Mesenchymal stem cell (in vitro differentiated cells and primary cell): ENCODE measurements around the gene NME7.

ENCODE experiments used
- DNase-seq: peaks from one replicate; pipeline ENCODE4 v3.0.0-alpha.2; 2013
- H2AFZ ChIP-seq: one replicate; pipeline ENCODE4 v1.6.1; 2013; ENCODE audit warnings: low read depth, mild to moderate bottlenecking, control low read depth, inconsistent platforms, low read length, moderate library complexity
- H2AK5ac ChIP-seq: 2 replicates; pipeline ENCODE4 v1.6.1; 2013; ENCODE audit warnings: low read length, moderate library complexity, mild to moderate bottlenecking, inconsistent platforms; ENCODE audit not compliant: severe bottlenecking
- H2BK120ac ChIP-seq: one replicate; pipeline ENCODE4 v1.6.1; 2013; ENCODE audit warnings: low read depth, mild to moderate bottlenecking, inconsistent platforms, low read length, moderate library complexity
- H2BK12ac ChIP-seq, 2 experiments: one replicate each; pipeline ENCODE4 v1.6.1; 2013; ENCODE audit warnings: inconsistent platforms in 2 of 2, low read length in 2 of 2, mild to moderate bottlenecking in 2 of 2, moderate library complexity in 2 of 2, control low read depth in 1 of 2
- H2BK15ac ChIP-seq: one replicate; pipeline ENCODE4 v1.6.1; 2013; ENCODE audit warnings: mild to moderate bottlenecking, low read depth, inconsistent platforms; ENCODE audit not compliant: poor library complexity, severe bottlenecking
- H2BK5ac ChIP-seq: 2 replicates; pipeline ENCODE4 v1.6.1; 2013; ENCODE audit warnings: low read depth, mild to moderate bottlenecking, low read length, control low read depth, inconsistent platforms; ENCODE audit not compliant: poor library complexity, severe bottlenecking
- H3K14ac ChIP-seq, 2 experiments: one replicate each; pipeline ENCODE4 v1.6.1; 2013; ENCODE audit warnings: inconsistent platforms in 2 of 2, low read length in 2 of 2, control low read depth in 1 of 2, mild to moderate bottlenecking in 1 of 2, moderate library complexity in 1 of 2
- H3K18ac ChIP-seq, 2 experiments: one replicate each; pipeline ENCODE4 v1.6.1; 2013; ENCODE audit warnings: inconsistent platforms in 2 of 2, low read length in 2 of 2, control low read depth in 1 of 2, low read depth in 1 of 2, mild to moderate bottlenecking in 1 of 2
- H3K23ac ChIP-seq, 2 experiments: one replicate each; pipeline ENCODE4 v1.6.1; 2013; ENCODE audit warnings: inconsistent platforms in 2 of 2, low read length in 2 of 2, mild to moderate bottlenecking in 2 of 2, moderate library complexity in 2 of 2, control low read depth in 1 of 2
- H3K27ac ChIP-seq: 2 replicates; pipeline ENCODE4 v1.5.1; 2013; ENCODE audit warnings: mild to moderate bottlenecking, moderate library complexity, low read length, control low read depth, inconsistent platforms; ENCODE audit not compliant: poor library complexity, severe bottlenecking
- H3K27me3 ChIP-seq, 2 experiments: 2 replicates each; pipeline versions ENCODE4 v1.6.1 to v1.7.0; 2013; ENCODE audit warnings: low read length in 2 of 2, mild to moderate bottlenecking in 2 of 2, moderate library complexity in 2 of 2, control low read depth in 1 of 2, inconsistent platforms in 1 of 2; ENCODE audit not compliant: control insufficient read depth in 1 of 2, insufficient read depth in 1 of 2
- H3K36me3 ChIP-seq, 2 experiments: 2 replicates each; pipeline versions ENCODE4 v1.6.1 to v1.7.0; 2013; ENCODE audit warnings: low read length in 2 of 2, control low read depth in 1 of 2, inconsistent platforms in 1 of 2, low read depth in 1 of 2, mild to moderate bottlenecking in 1 of 2; ENCODE audit not compliant: insufficient read depth in 2 of 2, control insufficient read depth in 1 of 2
- H3K4ac ChIP-seq, 2 experiments: one replicate each; pipeline ENCODE4 v1.6.1; 2013; ENCODE audit warnings: inconsistent platforms in 2 of 2, low read length in 2 of 2, mild to moderate bottlenecking in 2 of 2, moderate library complexity in 2 of 2, control low read depth in 1 of 2, low read depth in 1 of 2
- H3K4me1 ChIP-seq: 2 replicates; pipeline ENCODE4 v1.6.1; 2013; ENCODE audit warnings: low read depth, low read length, control low read depth; ENCODE audit not compliant: control insufficient read depth, insufficient read depth
- H3K4me2 ChIP-seq: 2 replicates; pipeline ENCODE4 v1.6.1; 2013; ENCODE audit warnings: low read length, mild to moderate bottlenecking, inconsistent platforms; ENCODE audit not compliant: poor library complexity, severe bottlenecking
- H3K4me3 ChIP-seq, 2 experiments: 2 replicates each; pipeline versions ENCODE4 v1.5.1 to v1.7.0; 2013; ENCODE audit warnings: low read length in 2 of 2, mild to moderate bottlenecking in 2 of 2, control low read depth in 1 of 2, low read depth in 1 of 2; ENCODE audit not compliant: insufficient read depth in 1 of 2
- H3K79me1 ChIP-seq: replicated peaks from 2 replicates; pipeline ENCODE4 v1.6.1; 2013; ENCODE audit warnings: mild to moderate bottlenecking, control low read depth, low read length, inconsistent platforms; ENCODE audit not compliant: poor library complexity, severe bottlenecking
- H3K9ac ChIP-seq: 2 replicates; pipeline ENCODE4 v1.7.0; 2013; ENCODE audit warnings: mild to moderate bottlenecking, low read length, moderate library complexity
- H3K9me3 ChIP-seq: 2 replicates; pipeline ENCODE4 v1.7.0; 2013; ENCODE audit warnings: mild to moderate bottlenecking, low read length; ENCODE audit not compliant: control insufficient read depth
- H4K8ac ChIP-seq: one replicate; pipeline ENCODE4 v1.6.1; 2013; ENCODE audit warnings: inconsistent platforms, mild to moderate bottlenecking, low read length, moderate library complexity
- H4K91ac ChIP-seq: one replicate; pipeline ENCODE4 v1.6.1; 2013; ENCODE audit warnings: mild to moderate bottlenecking, low read length, inconsistent platforms
- WGBS: methylation state at CpG from one replicate; pipeline ENCODE4 v1.1.7; 2013; ENCODE audit warnings: mixed read lengths; 5-methylcytosine and 5-hydroxymethylcytosine counted together

NME7 gene

GRCh38 chr1:169360415-169360814 lies 7.2 kb downstream of the NME7 start:
- H3K9ac ChIP-seq = no peak overlapping the region
- H3K79me1 ChIP-seq = peaks cover 13% of the 10 kb centered on the region
- H3K4me1 ChIP-seq = peaks cover 2% of the 10 kb centered on the region
- WGBS = 89% methylated on average over 1 of the region's 1 CpG
- H2BK5ac ChIP-seq = no peak overlapping the region
- H3K18ac ChIP-seq = peak overlapping the region in 1 of 2 experiments; percentile 37
- no peak overlapping the region for H3K27ac ChIP-seq
- no peak overlapping the region for H2BK15ac ChIP-seq
- H4K8ac ChIP-seq = peak overlapping the region; percentile 12
- no peak overlapping the region for H2AFZ ChIP-seq
- H3K36me3 ChIP-seq = no peaks in the 10 kb centered on the region
- no peak overlapping the region for H3K4me3 ChIP-seq
- H3K14ac ChIP-seq = no peak overlapping the region
- H3K23ac ChIP-seq = no peak overlapping the region
- H3K27me3 ChIP-seq = no peaks in the 10 kb centered on the region
- H2AK5ac ChIP-seq = no peak overlapping the region
- no peak overlapping the region for H2BK12ac ChIP-seq
- no peak overlapping the region for H3K4ac ChIP-seq
- no peaks in the 10 kb centered on the region for H3K9me3 ChIP-seq
- no peak for DNase-seq
- no peak overlapping the region for H3K4me2 ChIP-seq
- H4K91ac ChIP-seq = no peak overlapping the region
- no peak overlapping the region for H2BK120ac ChIP-seq

- no peak overlapping the region for H3K4ac ChIP-seq
Observed at GRCh38 chr1:169348383-169349036, 19.1 kb downstream of the NME7 start.

GRCh38 chr1:169347688-169348382 lies 19.8 kb downstream of the NME7 start:
- no peak overlapping the region for H2BK12ac ChIP-seq
- no peak for DNase-seq
- H2AK5ac ChIP-seq = no peak overlapping the region
- 80% methylated on average over 2 of the region's 2 CpGs for WGBS
- H2BK15ac ChIP-seq = no peak overlapping the region
- no peak overlapping the region for H4K8ac ChIP-seq
- H2BK5ac ChIP-seq = no peak overlapping the region
- H3K9ac ChIP-seq = no peak overlapping the region
- H3K23ac ChIP-seq = no peak overlapping the region
- H3K4ac ChIP-seq = no peak overlapping the region
- H3K14ac ChIP-seq = no peak overlapping the region
- no peak overlapping the region for H4K91ac ChIP-seq
- no peak overlapping the region for H3K4me2 ChIP-seq
- peaks cover 14% of the 10 kb centered on the region for H3K79me1 ChIP-seq
- H3K36me3 ChIP-seq = no peaks in the 10 kb centered on the region
- H3K9me3 ChIP-seq = no peaks in the 10 kb centered on the region
- no peak overlapping the region for H3K18ac ChIP-seq
- no peak overlapping the region for H2AFZ ChIP-seq
- no peak overlapping the region for H2BK120ac ChIP-seq
- no peaks in the 10 kb centered on the region for H3K4me1 ChIP-seq
- no peak overlapping the region for H3K27ac ChIP-seq
- H3K4me3 ChIP-seq = no peak overlapping the region
- no peaks in the 10 kb centered on the region for H3K27me3 ChIP-seq

More at GRCh38 chr1:169348383-169349036, 19.1 kb downstream of the NME7 start:
- H2BK120ac ChIP-seq = no peak overlapping the region
- no peak overlapping the region for H2AFZ ChIP-seq
- no peak overlapping the region for H3K9ac ChIP-seq
- H2AK5ac ChIP-seq = no peak overlapping the region
- no peak overlapping the region for H4K8ac ChIP-seq
- H3K4me1 ChIP-seq = no peaks in the 10 kb centered on the region
- no peaks in the 10 kb centered on the region for H3K27me3 ChIP-seq
- H2BK15ac ChIP-seq = no peak overlapping the region
- H3K18ac ChIP-seq = no peak overlapping the region
- H3K4me2 ChIP-seq = no peak overlapping the region
- peak; percentile 59 for DNase-seq
- H2BK12ac ChIP-seq = no peak overlapping the region
- WGBS = 100% methylated on average over 1 of the region's 5 CpGs
- H3K36me3 ChIP-seq = no peaks in the 10 kb centered on the region
- H3K27ac ChIP-seq = no peak overlapping the region
- H3K9me3 ChIP-seq = no peaks in the 10 kb centered on the region
- no peak overlapping the region for H3K14ac ChIP-seq
- H3K79me1 ChIP-seq = peaks cover 14% of the 10 kb centered on the region
- no peak overlapping the region for H3K4me3 ChIP-seq
- no peak overlapping the region for H2BK5ac ChIP-seq
- no peak overlapping the region for H4K91ac ChIP-seq
- no peak overlapping the region for H3K23ac ChIP-seq

- H4K91ac ChIP-seq = no peak overlapping the region
- H3K4me2 ChIP-seq = no peak overlapping the region
- no peak overlapping the region for H2BK120ac ChIP-seq
- DNase-seq = no peak
- no peak overlapping the region for H2BK12ac ChIP-seq
- H3K14ac ChIP-seq = no peak overlapping the region
- no peak overlapping the region for H3K23ac ChIP-seq
- H2BK5ac ChIP-seq = no peak overlapping the region
- 99% methylated on average over 3 of the region's 3 CpGs for WGBS
- no peaks in the 10 kb centered on the region for H3K4me1 ChIP-seq
- H3K36me3 ChIP-seq = peaks cover 0 to 4% of the 10 kb centered on the region in 2 experiments
- H3K27ac ChIP-seq = no peak overlapping the region
- no peak overlapping the region for H2AK5ac ChIP-seq
- H3K4me3 ChIP-seq = no peak overlapping the region
- H3K27me3 ChIP-seq = no peaks in the 10 kb centered on the region
- no peaks in the 10 kb centered on the region for H3K9me3 ChIP-seq
- no peak overlapping the region for H4K8ac ChIP-seq
- H2AFZ ChIP-seq = no peak overlapping the region
- peaks cover 21% of the 10 kb centered on the region for H3K79me1 ChIP-seq
- no peak overlapping the region for H2BK15ac ChIP-seq
- no peak overlapping the region for H3K9ac ChIP-seq
- H3K4ac ChIP-seq = no peak overlapping the region
- no peak overlapping the region for H3K18ac ChIP-seq
Observed at GRCh38 chr1:169346036-169346589, 21.5 kb downstream of the NME7 start.
